ENCODE measurements around the gene MRGPRD. TPM values are rescaled to one million over a fixed set of nuclear protein-coding genes. Genes with fewer than 3 reads are reported as not detected.

MRGPRD gene
- total and polyA plus RNA-seq, 2 of the 8 experiments (the other 6 are each of a cell fraction or from before 2014, with no cell fraction given): not detected

DNA sequence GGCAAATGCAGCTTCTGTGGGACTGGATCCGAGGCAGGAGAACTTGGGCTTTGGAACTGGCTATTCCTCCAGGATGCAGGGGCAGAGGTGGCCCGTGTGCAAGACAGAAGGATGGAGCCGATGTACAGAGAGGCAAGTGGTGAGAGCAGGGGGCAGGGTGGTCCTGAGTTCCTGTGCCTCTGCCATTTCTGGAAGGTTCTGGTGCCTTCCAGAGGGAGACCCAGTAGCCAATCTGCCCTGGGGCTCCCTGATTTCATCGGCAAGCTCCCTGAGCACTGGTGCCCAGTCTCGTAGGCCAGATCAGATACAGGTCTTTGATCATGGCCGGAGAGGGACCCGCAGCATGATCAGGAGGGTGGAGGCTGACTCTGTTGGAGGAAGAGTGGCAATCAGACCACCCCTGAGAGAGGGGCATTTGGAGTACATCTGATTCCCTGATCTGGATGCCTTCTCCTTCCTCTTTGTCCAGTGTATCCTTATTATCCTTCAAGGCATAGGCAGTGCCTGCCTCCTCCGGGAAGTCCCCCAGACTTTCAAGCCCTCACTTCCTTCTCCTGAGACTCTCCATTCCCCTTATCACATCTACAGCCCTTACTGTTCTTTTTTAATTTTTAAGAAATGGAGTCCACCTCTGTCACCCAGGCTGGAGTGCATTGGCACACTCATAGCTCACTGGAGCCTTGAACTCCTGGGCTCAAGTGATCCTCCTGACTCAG is 9.7 kb downstream of the MRGPRD start:
- CTCF ChIA-PET (ENCODE audit: partially characterized antibody): no interaction called here
- 89% methylated on average over 8 of the region's 8 CpGs; no CpG with 5 or more reads in 1 of the 2 experiments for WGBS, 2 experiments (ENCODE audit: extremely low coverage in 1 of 2, insufficient coverage in 1 of 2, insufficient read length in 1 of 2, insufficient replicate concordance in 2 of 2, low coverage in 1 of 2, low lambda C conversion rate in 2 of 2, missing lambda C conversion rate in 1 of 2)
- DNase-seq (ENCODE audit: low read depth in 1 of 2, low spot score in 2 of 2): no peak
- Histone ChIP-seq H3K4me1 (replicated peaks in 1 of 4; ENCODE audit: control insufficient read depth in 3 of 4, insufficient read depth in 4 of 4, low read length in 3 of 4) (no peaks in the 10 kb centered on the region), H2BK15ac (ENCODE audit: low read length) (no peak overlapping the region), H2AFZ (ENCODE audit: low read length) (no peak overlapping the region), H3K23ac (ENCODE audit: insufficient read length) (no peak overlapping the region), H3K36me3 (ENCODE audit: control insufficient read depth in 2 of 4, insufficient read depth in 4 of 4, low read length in 3 of 4) (no peaks in the 10 kb centered on the region), H4K5ac (ENCODE audit: insufficient read length, low read depth, low read length) (no peak overlapping the region), H3K14ac (ENCODE audit: insufficient read length) (no peak overlapping the region), H2AK5ac (ENCODE audit: low read depth, low read length) (no peak overlapping the region), H3K79me1 (ENCODE audit: low read depth, low read length) (no peaks in the 10 kb centered on the region), H3K4me3 (ENCODE audit: extremely low read depth in 1 of 4, insufficient read depth in 2 of 4, low read depth in 3 of 4, low read length in 4 of 4) (no peak overlapping the region), H3K27me3 (replicated peaks in 1 of 4; ENCODE audit: control insufficient read depth in 3 of 4, extremely low read depth in 1 of 4, insufficient read depth in 3 of 4, low read length in 3 of 4) (no peaks in the 10 kb centered on the region; a peak in 1 of 7 replicates), H4K8ac (ENCODE audit: extremely low read depth, insufficient read depth, low read length) (peak overlapping the region; percentile 14; the same call in 1 of the 2 replicates), H3K56ac (replicated peaks; ENCODE audit: insufficient read length, low read depth, low read length) (no peak overlapping the region), H2BK120ac (replicated peaks; ENCODE audit: low read depth, low read length) (no peak overlapping the region), H2BK12ac (ENCODE audit: low read depth, low read length) (no peak overlapping the region), H3K4ac (replicated peaks; ENCODE audit: insufficient read length, low read depth, low read length) (no peak overlapping the region), H4K91ac (replicated peaks; ENCODE audit: insufficient read length, low read length) (no peak overlapping the region), H3K18ac (ENCODE audit: extremely low read depth, low read length) (no peak overlapping the region), H2BK5ac (ENCODE audit: low read depth, low read length) (no peak overlapping the region), H2BK20ac (ENCODE audit: low read length) (no peak overlapping the region), H3K23me2 (ENCODE audit: low read depth, low read length) (no peaks in the 10 kb centered on the region), H4K20me1 (replicated peaks in 1 of 2; ENCODE audit: control insufficient read depth in 1 of 2, insufficient read depth in 2 of 2, low read length in 2 of 2) (no peaks in the 10 kb centered on the region), H3K9me3 (ENCODE audit: insufficient read depth in 2 of 2, low read depth in 1 of 2, low read length in 1 of 2) (peaks cover 0 to 5% of the 10 kb centered on the region in 2 experiments; a peak in 1 of 4 replicates), H3K79me2 (ENCODE audit: control insufficient read depth in 1 of 2, insufficient read depth in 2 of 2, low read length in 2 of 2) (no peaks in the 10 kb centered on the region), H3K27ac (ENCODE audit: low read depth, low read length) (no peak overlapping the region), H3K4me2 (ENCODE audit: insufficient read depth in 1 of 2, low read depth in 2 of 2, low read length in 2 of 2) (no peak overlapping the region), H3K9ac (replicated peaks in 1 of 4; ENCODE audit: extremely low read depth in 1 of 4, low read depth in 3 of 4, low read length in 3 of 4) (no peak overlapping the region)
- FAIRE-seq: no peak
- POLR2A ChIA-PET (ENCODE audit: partially characterized antibody): no interaction called here
- TF ChIP-seq BACH1 (IDR thresholded peaks at IDR 0.05; ENCODE audit: low read length): no peak
- no peak for TF ChIP-seq CREB1 (IDR thresholded peaks at IDR 0.05)
- no peak for TF ChIP-seq SIX5 (IDR thresholded peaks at IDR 0.05; ENCODE audit: low read depth, low read length)
- TF ChIP-seq FOSL1 (IDR thresholded peaks at IDR 0.05; ENCODE audit: insufficient read depth, low read depth, low read length): no peak
- TF ChIP-seq CTBP2 (IDR thresholded peaks at IDR 0.05; ENCODE audit: borderline replicate concordance, insufficient read depth, insufficient read length, low read length): no peak
- TF ChIP-seq TEAD4 (IDR thresholded peaks at IDR 0.05; ENCODE audit: low read depth, low read length): no peak
- no peak for TF ChIP-seq RXRA (IDR thresholded peaks at IDR 0.05; ENCODE audit: insufficient read depth, low read depth, low read length)
- TF ChIP-seq RNF2 (IDR thresholded peaks at IDR 0.05; ENCODE audit: borderline replicate concordance, low read depth, low read length, missing control alignments, poor library complexity, severe bottlenecking): no peak
- no peak for TF ChIP-seq RFX5 (IDR thresholded peaks at IDR 0.05; ENCODE audit: borderline replicate concordance, low read depth, low read length)
- TF ChIP-seq, protein P1, sequence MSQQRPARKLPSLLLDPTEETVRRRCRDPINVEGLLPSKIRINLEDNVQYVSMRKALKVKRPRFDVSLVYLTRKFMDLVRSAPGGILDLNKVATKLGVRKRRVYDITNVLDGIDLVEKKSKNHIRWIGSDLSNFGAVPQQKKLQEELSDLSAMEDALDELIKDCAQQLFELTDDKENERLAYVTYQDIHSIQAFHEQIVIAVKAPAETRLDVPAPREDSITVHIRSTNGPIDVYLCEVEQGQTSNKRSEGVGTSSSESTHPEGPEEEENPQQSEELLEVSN (IDR thresholded peaks at IDR 0.05): no peak

Measured in H1 (cell line).